Right lobe of liver (tissue), 6 donors: ENCODE measurements around the gene ZBTB12. TPM values are rescaled to one million over a fixed set of nuclear protein-coding genes. Genes with fewer than 3 reads are reported as not detected.

ENCODE experiments used
- ATAC-seq, 4 donors: fragments of 200-7000 bp; cut with Tn5 transposase; one replicate each; pipeline ENCODE4 v1.9.1; 2020; ENCODE audit warnings: mild to moderate bottlenecking in 4 of 4, moderate library complexity in 4 of 4
- DNase-seq, 3 donors: peaks; one replicate each; pipeline ENCODE4 v3.0.0-alpha.2; 2020
- H3K27ac ChIP-seq, 3 donors: fragments of 200-600 bp; one replicate each; pipeline ENCODE4 v1.8.0; 2022
- H3K27me3 ChIP-seq, 2 donors: fragments of 200-600 bp; one replicate each; pipeline ENCODE4 v1.8.0; 2022
- H3K36me3 ChIP-seq, 4 donors: fragments of 200-600 bp; sonication (generic) in 1 of 4; one replicate each; pipeline versions ENCODE4 v1.5.1 to v1.8.0; 2017 to 2022; ENCODE audit warnings: control low read depth in 1 of 4
- H3K4me1 ChIP-seq, 4 donors: fragments of 200-600 bp; sonication (generic) in 1 of 4; one replicate each; pipeline versions ENCODE4 v1.5.1 to v1.8.0; 2017 to 2022; ENCODE audit warnings: control low read depth in 1 of 4
- H3K4me3 ChIP-seq, 3 donors: fragments of 200-600 bp; one replicate each; pipeline ENCODE4 v1.8.0; 2022
- H3K9me3 ChIP-seq, 4 donors: fragments of 200-600 bp; sonication (generic) in 1 of 4; one replicate each; pipeline versions ENCODE4 v1.5.1 to v1.8.0; 2017 to 2022; ENCODE audit warnings: control low read depth in 1 of 4
- CTCF ChIP-seq, 4 donors: fragments of 200-600 bp in 3 of 4; fragments of 450-650 bp in 1 of 4; IDR thresholded peaks; one replicate each; pipeline versions ENCODE4 v1.5.1 to v1.8.0; 2016 to 2022; ENCODE audit warnings: antibody characterized with exemption in 4 of 4, mild to moderate bottlenecking in 2 of 4
- POLR2A ChIP-seq: fragments of 450-650 bp; IDR thresholded peaks from one replicate; pipeline ENCODE4 v1.6.1; 2017; ENCODE audit warnings: antibody characterized with exemption, mild to moderate bottlenecking
- WGBS: methylation state at CpG from one replicate; pipeline ENCODE4 v1.1.6; 2018; ENCODE audit warnings: low coverage, low lambda C conversion rate; ENCODE audit not compliant: insufficient coverage; ENCODE audit errors: missing lambda C conversion rate; 5-methylcytosine and 5-hydroxymethylcytosine counted together
- intact Hi-C, 2 donors: fragments of 100-400 bp; cut with DNase I; formaldehyde crosslinking; loops; one replicate each; pipeline versions ENCODE4 v1.11.2 to v1.14.1; 2022
- total RNA-seq, 6 experiments: library from RNA; depleted of rRNA in 2 of 6; stranded (reverse); fragments of >200 nt in 2 of 6; fragmentation: NEBNext Ultra II Directional in 3 of 6; extraction: Animal tissue kit (Norgen Biotek cat#: 25700) in 3 of 6; gene quantifications; one replicate each; pipeline versions ENCODE4 v1.1.0 to v1.2.4, GENCODE V29; 2016 to 2023
- donor health status: DM: no; HTN: yes; CAD: no.
- donor health status: DM: no; HTN: no; CAD: no.
- donor health status: DM: no; HTN: no; CAD: no.
- donor health status: DM: no; HTN: yes; CAD: no.
- donor health status: DM: no; HTN: yes; CAD: no.

The ZBTB12 gene
- total RNA-seq, 6 experiments from 2014 or later, result 0.25 to 0.82 (median 0.51) TPM; not detected in 1

- TF ChIP-seq CTCF (IDR thresholded peaks at IDR 0.05), result no peak
- TF ChIP-seq POLR2A, result no peak
- DNase-seq (no peak), ATAC-seq (peak in 1 of 4 donors; percentile 9)
- WGBS, result 61% methylated on average over 7 of the region's 9 CpGs
- intact Hi-C loops, result no loop called here
- peak overlapping the region; percentile 43 to 88 (median 86) for H3K27ac ChIP-seq
- H3K4me3 ChIP-seq, result peak overlapping the region; percentile 58 to 88 (median 78)
- H3K27me3 ChIP-seq, result no peaks in the 10 kb centered on the region
- no peaks in the 10 kb centered on the region for H3K9me3 ChIP-seq
- peaks cover 0 to 3% (median 2%) of the 10 kb centered on the region in 4 donors for H3K36me3 ChIP-seq
- peaks cover 0 to 31% (median 7%) of the 10 kb centered on the region in 4 donors for H3K4me1 ChIP-seq
Measured at GRCh38 chr6:31928672-31928939, 26.7 kb upstream of the ZBTB12 start.

GRCh38 chr6:31927863-31928671 lies 26.2 kb upstream of the ZBTB12 start:
- intact Hi-C loops, result no loop called here

GRCh38 chr6:31927242-31927862 lies 25.5 kb upstream of the ZBTB12 start, which contains the start of gene C2:
C2 (plus strand) TSS chr6:31927717; CDS start chr6:31927753, 36 bp downstream.
- WGBS, result 21% methylated on average over 11 of the region's 11 CpGs
- no peaks in the 10 kb centered on the region for H3K36me3 ChIP-seq
- H3K4me1 ChIP-seq, result peaks cover 0 to 31% (median 7%) of the 10 kb centered on the region in 4 donors
- no peaks in the 10 kb centered on the region for H3K9me3 ChIP-seq
- DNase-seq (peak; percentile 83 to 89 (median 89)), ATAC-seq (peak; percentile 79 to 92 (median 86))
- no peak for TF ChIP-seq CTCF (IDR thresholded peaks at IDR 0.05)
- TF ChIP-seq POLR2A, result peak; percentile 59
- H3K27ac ChIP-seq, result peak within 1 kb of the TSS; percentile 86 to 88 (median 87)
- H3K4me3 ChIP-seq, result peak within 1 kb of the TSS; percentile 58 to 88 (median 78)
- H3K27me3 ChIP-seq, result no peaks in the 10 kb centered on the region
- intact Hi-C loops, result no loop called here

More at GRCh38 chr6:31927863-31928671, 26.2 kb upstream of the ZBTB12 start:
- TF ChIP-seq POLR2A (no peak), CTCF (IDR thresholded peaks at IDR 0.05) (no peak)
- peaks cover 0 to 31% (median 7%) of the 10 kb centered on the region in 4 donors for H3K4me1 ChIP-seq
- ATAC-seq (peak; percentile 7 to 33 (median 24)), DNase-seq (no peak)
- peak overlapping the region; percentile 58 to 88 (median 78) for H3K4me3 ChIP-seq
- H3K27me3 ChIP-seq, result no peaks in the 10 kb centered on the region
- H3K27ac ChIP-seq, result peak overlapping the region; percentile 86 to 88 (median 87)
- WGBS, result 17% methylated on average over 7 of the region's 11 CpGs
- H3K9me3 ChIP-seq, result no peaks in the 10 kb centered on the region
- H3K36me3 ChIP-seq, result no peaks in the 10 kb centered on the region

GRCh38 chr6:31922942-31923341 lies 21.1 kb upstream of the ZBTB12 start:
- H3K27me3 ChIP-seq, result no peaks in the 10 kb centered on the region
- ATAC-seq (peak; percentile 29 to 56 (median 34)), DNase-seq (peak in 1 of 3 donors; percentile 58)
- intact Hi-C loops, result no loop called here
- peaks cover 0 to 7% (median 3%) of the 10 kb centered on the region in 4 donors for H3K4me1 ChIP-seq
- WGBS, result 5% methylated on average over 5 of the region's 5 CpGs
- no peaks in the 10 kb centered on the region for H3K36me3 ChIP-seq
- no peak overlapping the region for H3K27ac ChIP-seq
- no peak for TF ChIP-seq POLR2A
- TF ChIP-seq CTCF (IDR thresholded peaks at IDR 0.05), result peak; percentile 12 to 34 (median 30)
- no peaks in the 10 kb centered on the region for H3K9me3 ChIP-seq
- H3K4me3 ChIP-seq, result no peak overlapping the region
